CD8-positive, alpha-beta memory T cell (primary cell): Measurements from ENCODE around the gene FOXP4. TPM values are rescaled to one million over a fixed set of nuclear protein-coding genes. Genes with fewer than 3 reads are reported as not detected.

ENCODE experiments used
- CTCF ChIA-PET: fragments of 350-600 bp; sonication (Branson Sonifier 250); formaldehyde crosslinking; loops from one replicate; lab custom pipeline; 2021; ENCODE audit warnings: antibody characterized with exemption; lab: Charles Lee
- POLR2A ChIA-PET: fragments of 350-600 bp; sonication (Branson Sonifier 250); formaldehyde crosslinking; loops from one replicate; lab custom pipeline; 2021; ENCODE audit warnings: antibody characterized with exemption; lab: Charles Lee
- DNase-seq, 5 donors: peaks; one replicate each; pipeline versions ENCODE4 v3.0.0 to v3.0.0-alpha.2; 2020 to 2022; ENCODE audit warnings: mixed read lengths in 1 of 5
- H3K27ac ChIP-seq: one replicate; pipeline ENCODE4 v1.7.0; 2013; ENCODE audit warnings: low read depth, mild to moderate bottlenecking, low read length, moderate library complexity
- H3K27me3 ChIP-seq: 2 replicates; pipeline ENCODE4 v1.7.0; 2013; ENCODE audit warnings: low read length, mild to moderate bottlenecking; ENCODE audit not compliant: insufficient read depth, poor library complexity, severe bottlenecking
- H3K36me3 ChIP-seq: 2 replicates; pipeline ENCODE4 v1.7.0; 2013; ENCODE audit warnings: mild to moderate bottlenecking, low read length, moderate library complexity; ENCODE audit not compliant: insufficient read depth
- H3K4me1 ChIP-seq: 2 replicates; pipeline ENCODE4 v1.7.0; 2013; ENCODE audit warnings: mild to moderate bottlenecking, low read length, moderate library complexity; ENCODE audit not compliant: insufficient read depth
- H3K4me3 ChIP-seq: 2 replicates; pipeline ENCODE4 v1.7.0; 2013; ENCODE audit warnings: mild to moderate bottlenecking, low read length
- H3K9me3 ChIP-seq: 2 replicates; pipeline ENCODE4 v1.7.0; 2013; ENCODE audit warnings: mild to moderate bottlenecking, low read length
- H3K27ac Mint-ChIP-seq, 8 donors: one replicate each; pipeline ENCODE4 v1.8.0; 2020 to 2021; ENCODE audit warnings: mixed read lengths in 8 of 8, mild to moderate bottlenecking in 6 of 8, inconsistent platforms in 3 of 8, moderate library complexity in 3 of 8
- H3K27me3 Mint-ChIP-seq, 2 donors: one replicate each; pipeline ENCODE4 v1.8.0; 2020 to 2021; ENCODE audit warnings: mixed read lengths in 2 of 2, mild to moderate bottlenecking in 1 of 2, moderate library complexity in 1 of 2
- H3K36me3 Mint-ChIP-seq, 3 donors: one replicate each; pipeline ENCODE4 v1.8.0; 2020 to 2021; ENCODE audit warnings: mixed read lengths in 3 of 3, inconsistent platforms in 1 of 3, mild to moderate bottlenecking in 1 of 3
- H3K4me1 Mint-ChIP-seq, 3 donors: one replicate each; pipeline ENCODE4 v1.8.0; 2020 to 2021; ENCODE audit warnings: mixed read lengths in 3 of 3, inconsistent platforms in 1 of 3, mild to moderate bottlenecking in 1 of 3
- H3K4me3 Mint-ChIP-seq, 7 donors: one replicate each; pipeline ENCODE4 v1.8.0; 2020 to 2021; ENCODE audit warnings: mixed read lengths in 7 of 7, mild to moderate bottlenecking in 6 of 7, moderate library complexity in 4 of 7, inconsistent platforms in 2 of 7
- H3K9me3 Mint-ChIP-seq, 5 donors: one replicate each; pipeline ENCODE4 v1.8.0; 2020 to 2022; ENCODE audit warnings: mixed read lengths in 5 of 5, mild to moderate bottlenecking in 3 of 5, moderate library complexity in 2 of 5, inconsistent platforms in 1 of 5
- polyA plus RNA-seq: library from polyadenylated mRNA; unstranded; fragments of 300-500 nt; fragmentation: Illumina TruSeq; gene quantifications from one replicate; pipeline ENCODE4 v1.2.3, GENCODE V29; 2021
- total RNA-seq, 2 experiments: library from RNA; stranded (reverse); gene quantifications; one replicate each; pipeline ENCODE4 v1.2.3, GENCODE V29; 2021

Gene FOXP4
- total and polyA plus RNA-seq, 3 experiments from 2014 or later, result 1.6 to 22.3 (median 22.2) TPM

GRCh38 chr6:41593406-41593805 is 47.2 kb downstream of the FOXP4 start:
- Mint-ChIP-seq H3K4me3 (no peak overlapping the region), H3K27ac (no peak overlapping the region), H3K27me3 (no peaks in the 10 kb centered on the region), H3K9me3 (no peaks in the 10 kb centered on the region), H3K4me1 (peaks cover 0 to 6% (median 0%) of the 10 kb centered on the region in 3 donors), H3K36me3 (peaks cover 0 to 36% (median under 1%) of the 10 kb centered on the region in 3 donors)
- Histone ChIP-seq H3K27ac (no peak overlapping the region), H3K4me3 (no peak overlapping the region), H3K27me3 (no peaks in the 10 kb centered on the region), H3K9me3 (no peaks in the 10 kb centered on the region), H3K36me3 (no peaks in the 10 kb centered on the region), H3K4me1 (no peaks in the 10 kb centered on the region)
- ChIA-PET CTCF (interaction anchor here (1.6 to 7.9 kb wide), 2 partner anchors 169 to 225 kb away, joined by 4 to 73 read pairs; no protein-coding TSS in a partner anchor), POLR2A (no interaction called here)
- DNase-seq, result no peak

- H3K4me3 ChIP-seq, result no peak overlapping the region
- no peaks in the 10 kb centered on the region for H3K36me3 ChIP-seq
- Mint-ChIP-seq H3K9me3 (no peaks in the 10 kb centered on the region), H3K36me3 (peaks cover 0 to 34% (median 0%) of the 10 kb centered on the region in 3 donors), H3K27ac (no peak overlapping the region), H3K27me3 (no peaks in the 10 kb centered on the region), H3K4me3 (no peak overlapping the region), H3K4me1 (peaks cover 0 to 6% (median 0%) of the 10 kb centered on the region in 3 donors)
- CTCF ChIA-PET, result interaction anchor here (0.7 to 7.9 kb wide), 3 partner anchors 9 to 225 kb away, joined by 3 to 73 read pairs (median 4); no protein-coding TSS in a partner anchor
- H3K4me1 ChIP-seq, result no peaks in the 10 kb centered on the region
- no peak for DNase-seq
- POLR2A ChIA-PET, result no interaction called here
- H3K27ac ChIP-seq, result no peak overlapping the region
- H3K9me3 ChIP-seq, result no peaks in the 10 kb centered on the region
- no peaks in the 10 kb centered on the region for H3K27me3 ChIP-seq
These were observed 47.7 kb downstream of the FOXP4 start for GRCh38 chr6:41593839-41594238.

GRCh38 chr6:41594326-41594725 is 48.1 kb downstream of the FOXP4 start:
- Histone ChIP-seq H3K36me3 (no peaks in the 10 kb centered on the region), H3K9me3 (no peaks in the 10 kb centered on the region), H3K4me3 (no peak overlapping the region), H3K27ac (no peak overlapping the region), H3K27me3 (no peaks in the 10 kb centered on the region), H3K4me1 (no peaks in the 10 kb centered on the region)
- Mint-ChIP-seq H3K27ac (no peak overlapping the region), H3K9me3 (no peaks in the 10 kb centered on the region), H3K36me3 (peaks cover 0 to 33% (median 0%) of the 10 kb centered on the region in 3 donors), H3K27me3 (no peaks in the 10 kb centered on the region), H3K4me1 (peaks cover 0 to 6% (median 0%) of the 10 kb centered on the region in 3 donors), H3K4me3 (no peak overlapping the region)
- ChIA-PET CTCF (interaction anchor here (0.7 to 7.9 kb wide), 3 partner anchors 8 to 226 kb away, joined by 3 to 73 read pairs (median 4); no protein-coding TSS in a partner anchor), POLR2A (no interaction called here)
- DNase-seq, result no peak

- peaks cover 0 to 31% (median 0%) of the 10 kb centered on the region in 3 donors for H3K36me3 Mint-ChIP-seq
- DNase-seq, result no peak
- Histone ChIP-seq H3K9me3 (no peaks in the 10 kb centered on the region), H3K36me3 (no peaks in the 10 kb centered on the region), H3K27me3 (no peaks in the 10 kb centered on the region), H3K27ac (no peak overlapping the region), H3K4me3 (no peak overlapping the region), H3K4me1 (no peaks in the 10 kb centered on the region)
- POLR2A ChIA-PET, result no interaction called here
- H3K27ac Mint-ChIP-seq, result no peak overlapping the region
- no peak overlapping the region for H3K4me3 Mint-ChIP-seq
- H3K4me1 Mint-ChIP-seq, result peaks cover 0 to 6% (median 0%) of the 10 kb centered on the region in 3 donors
- no peaks in the 10 kb centered on the region for H3K9me3 Mint-ChIP-seq
- no peaks in the 10 kb centered on the region for H3K27me3 Mint-ChIP-seq
- CTCF ChIA-PET, result interaction anchor here (0.7 to 7.9 kb wide), 4 partner anchors 8 to 226 kb away, joined by 3 to 73 read pairs (median 4); no protein-coding TSS in a partner anchor
These were observed 48.6 kb downstream of the FOXP4 start for GRCh38 chr6:41594766-41595165.

GRCh38 chr6:41595166-41595565 is 49.0 kb downstream of the FOXP4 start:
- H3K4me1 ChIP-seq, result no peaks in the 10 kb centered on the region
- no peaks in the 10 kb centered on the region for H3K9me3 Mint-ChIP-seq
- H3K27me3 ChIP-seq, result no peaks in the 10 kb centered on the region
- no peaks in the 10 kb centered on the region for H3K27me3 Mint-ChIP-seq
- no peak overlapping the region for H3K4me3 ChIP-seq
- ChIA-PET POLR2A (no interaction called here), CTCF (interaction anchor here (1.5 to 7.9 kb wide), 2 partner anchors 88 to 171 kb away, joined by 4 to 73 read pairs; no protein-coding TSS in a partner anchor)
- H3K27ac Mint-ChIP-seq, result no peak overlapping the region
- H3K36me3 ChIP-seq, result no peaks in the 10 kb centered on the region
- peaks cover 0 to 30% (median 0%) of the 10 kb centered on the region in 3 donors for H3K36me3 Mint-ChIP-seq
- no peak overlapping the region for H3K27ac ChIP-seq
- H3K9me3 ChIP-seq, result no peaks in the 10 kb centered on the region
- DNase-seq, result no peak
- H3K4me1 Mint-ChIP-seq, result peaks cover 0 to 6% (median 0%) of the 10 kb centered on the region in 3 donors
- no peak overlapping the region for H3K4me3 Mint-ChIP-seq

- no peak overlapping the region for H3K4me3 ChIP-seq
- H3K4me1 Mint-ChIP-seq, result peaks cover 0 to 6% (median 0%) of the 10 kb centered on the region in 3 donors
- no peaks in the 10 kb centered on the region for H3K4me1 ChIP-seq
- H3K27ac Mint-ChIP-seq, result no peak overlapping the region
- no peaks in the 10 kb centered on the region for H3K27me3 Mint-ChIP-seq
- no peak overlapping the region for H3K27ac ChIP-seq
- no peaks in the 10 kb centered on the region for H3K9me3 ChIP-seq
- H3K36me3 ChIP-seq, result no peaks in the 10 kb centered on the region
- CTCF ChIA-PET, result interaction anchor here (1.0 to 7.9 kb wide), 6 partner anchors 9 to 228 kb away, joined by 3 to 73 read pairs (median 4); no protein-coding TSS in a partner anchor
- H3K27me3 ChIP-seq, result no peaks in the 10 kb centered on the region
- POLR2A ChIA-PET, result no interaction called here
- no peaks in the 10 kb centered on the region for H3K9me3 Mint-ChIP-seq
- no peak overlapping the region for H3K4me3 Mint-ChIP-seq
- H3K36me3 Mint-ChIP-seq, result peaks cover 0 to 25% (median 0%) of the 10 kb centered on the region in 3 donors
- no peak for DNase-seq
These were observed 50.0 kb downstream of the FOXP4 start for GRCh38 chr6:41596096-41596685.

GRCh38 chr6:41596807-41597206 is 50.6 kb downstream of the FOXP4 start:
- no peaks in the 10 kb centered on the region for H3K9me3 ChIP-seq
- CTCF ChIA-PET, result interaction anchor here (1.0 to 2.6 kb wide), 4 partner anchors 8 to 228 kb away, joined by 3 to 10 read pairs (median 4); no protein-coding TSS in a partner anchor
- H3K27me3 Mint-ChIP-seq, result no peaks in the 10 kb centered on the region
- peaks cover 0 to 2% (median 0%) of the 10 kb centered on the region in 3 donors for H3K4me1 Mint-ChIP-seq
- H3K9me3 Mint-ChIP-seq, result no peaks in the 10 kb centered on the region
- H3K4me3 Mint-ChIP-seq, result no peak overlapping the region
- H3K27me3 ChIP-seq, result no peaks in the 10 kb centered on the region
- no peak overlapping the region for H3K27ac ChIP-seq
- H3K36me3 ChIP-seq, result no peaks in the 10 kb centered on the region
- no peak for DNase-seq
- no peak overlapping the region for H3K27ac Mint-ChIP-seq
- no peak overlapping the region for H3K4me3 ChIP-seq
- H3K4me1 ChIP-seq, result no peaks in the 10 kb centered on the region
- POLR2A ChIA-PET, result no interaction called here
- H3K36me3 Mint-ChIP-seq, result peaks cover 0 to 23% (median 0%) of the 10 kb centered on the region in 3 donors
